ENCODE results near the gene RASSF10. TPM values are rescaled to one million over a fixed set of nuclear protein-coding genes. Genes with fewer than 3 reads are reported as not detected.

Gene RASSF10
- polyA plus RNA-seq, 2 of the 4 experiments (the other 2 are of a cell fraction) = 3.9 to 10.3 TPM

DNA sequence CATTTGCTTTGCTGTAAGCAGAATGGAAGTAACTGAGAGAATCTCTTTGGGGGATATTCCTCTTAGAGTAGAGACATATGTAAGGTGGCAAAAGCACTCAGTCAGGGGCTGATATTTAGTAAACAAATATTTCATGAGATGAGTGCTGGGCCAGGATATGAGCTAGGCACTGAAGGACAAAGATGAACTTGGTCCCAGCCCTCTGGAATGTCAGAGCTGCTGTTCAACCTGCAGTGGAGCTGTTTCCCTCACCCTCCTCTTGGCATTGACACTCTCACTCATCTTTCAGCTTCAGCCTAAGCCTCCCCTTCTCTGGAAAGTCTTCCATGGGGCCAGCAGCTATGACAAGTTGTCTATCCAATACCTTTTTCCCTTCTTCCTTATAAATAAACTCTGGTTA lies 22.2 kb downstream of the RASSF10 start:
- ATAC-seq (no peak), FAIRE-seq (no peak), DNase-seq (ENCODE audit: low read depth in 1 of 2, low spot score in 1 of 2) (no peak)
- Histone ChIP-seq H3K27ac (peak overlapping the region in 1 of 2 experiments; percentile 29; a peak in 1 of 6 replicates), H3K4me1 (no peaks in the 10 kb centered on the region), H3K4me3 (no peak overlapping the region), H3K4me2 (no peak overlapping the region), H3K9me3 (no peaks in the 10 kb centered on the region)
- ChIA-PET CTCF (interaction anchor here (0.7 to 1.7 kb wide), 5 partner anchors 16 to 86 kb away, joined by 3 to 4 read pairs (median 3); no protein-coding TSS in a partner anchor), POLR2A (no interaction called here)
- TF ChIP-seq RCOR1 (IDR thresholded peaks at IDR 0.05; ENCODE audit: low read depth, low read length) (no peak), ESRRA (IDR thresholded peaks at IDR 0.05; ENCODE audit: borderline replicate concordance, low read length) (no peak), MAFK (IDR thresholded peaks at IDR 0.05; ENCODE audit: partially characterized antibody) (no peak), HOXB5 (CRISPR knock-in tag; IDR thresholded peaks at IDR 0.05) (no peak), TFCP2L1 (CRISPR knock-in tag; IDR thresholded peaks at IDR 0.05) (no peak), ZC3H11A (IDR thresholded peaks at IDR 0.05) (no peak), RARB (CRISPR knock-in tag; IDR thresholded peaks at IDR 0.05) (no peak), EHMT2 (IDR thresholded peaks at IDR 0.05; ENCODE audit: low read depth) (no peak), FOSL2 (IDR thresholded peaks at IDR 0.05) (no peak), FOSL2 (CRISPR knock-in tag; IDR thresholded peaks at IDR 0.05) (no peak), KDM1A (IDR thresholded peaks at IDR 0.05; ENCODE audit: low read depth) (no peak), CHD4 (IDR thresholded peaks at IDR 0.05; ENCODE audit: borderline replicate concordance) (no peak), ZFP36 (IDR thresholded peaks at IDR 0.05; ENCODE audit: borderline replicate concordance, partially characterized antibody) (no peak), CHD2 (IDR thresholded peaks at IDR 0.05; ENCODE audit: low read length, partially characterized antibody) (no peak), PHF8 (IDR thresholded peaks at IDR 0.05; ENCODE audit: borderline replicate concordance, low read depth) (no peak), ZSCAN20 (CRISPR knock-in tag; IDR thresholded peaks at IDR 0.05) (no peak), GATA3 (IDR thresholded peaks at IDR 0.05; ENCODE audit: borderline replicate concordance) (no peak), FOSB (CRISPR knock-in tag; IDR thresholded peaks at IDR 0.05) (no peak), NFE2L2 (conservative IDR thresholded peaks at IDR 0.05; ENCODE audit: low read length) (no peak), RNF2 (IDR thresholded peaks at IDR 0.05; ENCODE audit: borderline replicate concordance, low read depth) (no peak)
- TF ChIP-seq, protein P1, sequence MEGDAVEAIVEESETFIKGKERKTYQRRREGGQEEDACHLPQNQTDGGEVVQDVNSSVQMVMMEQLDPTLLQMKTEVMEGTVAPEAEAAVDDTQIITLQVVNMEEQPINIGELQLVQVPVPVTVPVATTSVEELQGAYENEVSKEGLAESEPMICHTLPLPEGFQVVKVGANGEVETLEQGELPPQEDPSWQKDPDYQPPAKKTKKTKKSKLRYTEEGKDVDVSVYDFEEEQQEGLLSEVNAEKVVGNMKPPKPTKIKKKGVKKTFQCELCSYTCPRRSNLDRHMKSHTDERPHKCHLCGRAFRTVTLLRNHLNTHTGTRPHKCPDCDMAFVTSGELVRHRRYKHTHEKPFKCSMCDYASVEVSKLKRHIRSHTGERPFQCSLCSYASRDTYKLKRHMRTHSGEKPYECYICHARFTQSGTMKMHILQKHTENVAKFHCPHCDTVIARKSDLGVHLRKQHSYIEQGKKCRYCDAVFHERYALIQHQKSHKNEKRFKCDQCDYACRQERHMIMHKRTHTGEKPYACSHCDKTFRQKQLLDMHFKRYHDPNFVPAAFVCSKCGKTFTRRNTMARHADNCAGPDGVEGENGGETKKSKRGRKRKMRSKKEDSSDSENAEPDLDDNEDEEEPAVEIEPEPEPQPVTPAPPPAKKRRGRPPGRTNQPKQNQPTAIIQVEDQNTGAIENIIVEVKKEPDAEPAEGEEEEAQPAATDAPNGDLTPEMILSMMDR (IDR thresholded peaks at IDR 0.05) = no peak

DNA sequence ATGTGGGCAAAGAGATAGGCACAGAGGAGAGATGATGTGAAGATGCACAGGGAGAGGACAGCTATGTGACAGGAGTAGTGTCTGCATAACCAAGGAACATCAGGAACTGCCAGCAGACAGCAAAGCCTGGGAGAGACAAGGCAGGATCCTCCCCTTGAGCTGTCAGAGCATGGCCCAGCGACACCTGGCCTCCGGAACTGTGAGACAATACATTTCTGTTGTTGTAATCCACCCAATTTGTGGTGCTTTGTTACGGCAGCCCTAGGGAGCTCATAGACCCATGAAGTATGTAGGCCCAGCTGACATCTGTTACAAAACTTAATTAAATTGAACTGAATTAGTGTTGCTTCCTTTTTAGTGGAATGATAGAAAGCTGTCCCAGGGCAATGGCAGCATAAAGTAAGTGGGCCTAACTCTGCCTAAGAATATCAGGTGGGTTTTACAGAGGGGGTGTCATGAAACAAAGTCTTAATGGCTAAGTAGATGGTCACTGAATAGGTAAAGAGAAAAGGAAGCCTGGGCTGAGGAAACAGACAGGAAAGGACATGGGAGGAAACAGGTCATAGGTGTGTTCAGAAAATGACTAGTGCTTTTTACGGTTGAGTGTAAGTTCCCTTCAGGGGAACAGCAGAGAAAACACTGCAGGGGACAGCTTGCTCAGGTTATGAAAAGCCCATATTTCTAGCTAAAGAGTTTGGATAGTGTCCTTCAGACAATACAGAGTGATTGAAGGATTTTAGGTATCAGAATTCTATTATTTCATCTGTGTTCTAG lies 24.8 kb downstream of the RASSF10 start:
- H3K27ac ChIP-seq = no peak overlapping the region
- no peaks in the 10 kb centered on the region for H3K9me3 ChIP-seq
- FAIRE-seq (no peak), ATAC-seq (no peak), DNase-seq (ENCODE audit: low read depth in 1 of 2, low spot score in 1 of 2) (no peak)
- H3K4me2 ChIP-seq = no peak overlapping the region
- peaks cover 10% of the 10 kb centered on the region for H3K4me1 ChIP-seq
- H3K4me3 ChIP-seq = no peak overlapping the region
- ChIA-PET POLR2A (interaction anchor here (1.1 kb wide), 1 partner anchor 25 kb away, joined by 4 read pairs; the partner anchor contains the start of gene RASSF10), CTCF (interaction anchor here (0.8 to 1.7 kb wide), 6 partner anchors 8 to 69 kb away, joined by 3 to 6 read pairs (median 4); no protein-coding TSS in a partner anchor)
- 84% methylated on average over 4 of the region's 4 CpGs for WGBS (ENCODE audit: missing lambda C conversion rate)
- TF ChIP-seq, protein P2, sequence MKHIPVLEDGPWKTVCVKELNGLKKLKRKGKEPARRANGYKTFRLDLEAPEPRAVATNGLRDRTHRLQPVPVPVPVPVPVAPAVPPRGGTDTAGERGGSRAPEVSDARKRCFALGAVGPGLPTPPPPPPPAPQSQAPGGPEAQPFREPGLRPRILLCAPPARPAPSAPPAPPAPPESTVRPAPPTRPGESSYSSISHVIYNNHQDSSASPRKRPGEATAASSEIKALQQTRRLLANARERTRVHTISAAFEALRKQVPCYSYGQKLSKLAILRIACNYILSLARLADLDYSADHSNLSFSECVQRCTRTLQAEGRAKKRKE (CRISPR knock-in tag; IDR thresholded peaks at IDR 0.05; ENCODE audit: low read depth) = no peak
- TF ChIP-seq SREBF2 (IDR thresholded peaks at IDR 0.05) (no peak), KDM5A (IDR thresholded peaks at IDR 0.05) (no peak), HOXB5 (CRISPR knock-in tag; IDR thresholded peaks at IDR 0.05) (no peak), FOXS1 (CRISPR knock-in tag; IDR thresholded peaks at IDR 0.05) (no peak), PHF8 (IDR thresholded peaks at IDR 0.05; ENCODE audit: borderline replicate concordance, low read depth) (no peak), POLR2AphosphoS2 (conservative IDR thresholded peaks at IDR 0.05; ENCODE audit: low read length) (no peak)
- TF ChIP-seq, protein P3, sequence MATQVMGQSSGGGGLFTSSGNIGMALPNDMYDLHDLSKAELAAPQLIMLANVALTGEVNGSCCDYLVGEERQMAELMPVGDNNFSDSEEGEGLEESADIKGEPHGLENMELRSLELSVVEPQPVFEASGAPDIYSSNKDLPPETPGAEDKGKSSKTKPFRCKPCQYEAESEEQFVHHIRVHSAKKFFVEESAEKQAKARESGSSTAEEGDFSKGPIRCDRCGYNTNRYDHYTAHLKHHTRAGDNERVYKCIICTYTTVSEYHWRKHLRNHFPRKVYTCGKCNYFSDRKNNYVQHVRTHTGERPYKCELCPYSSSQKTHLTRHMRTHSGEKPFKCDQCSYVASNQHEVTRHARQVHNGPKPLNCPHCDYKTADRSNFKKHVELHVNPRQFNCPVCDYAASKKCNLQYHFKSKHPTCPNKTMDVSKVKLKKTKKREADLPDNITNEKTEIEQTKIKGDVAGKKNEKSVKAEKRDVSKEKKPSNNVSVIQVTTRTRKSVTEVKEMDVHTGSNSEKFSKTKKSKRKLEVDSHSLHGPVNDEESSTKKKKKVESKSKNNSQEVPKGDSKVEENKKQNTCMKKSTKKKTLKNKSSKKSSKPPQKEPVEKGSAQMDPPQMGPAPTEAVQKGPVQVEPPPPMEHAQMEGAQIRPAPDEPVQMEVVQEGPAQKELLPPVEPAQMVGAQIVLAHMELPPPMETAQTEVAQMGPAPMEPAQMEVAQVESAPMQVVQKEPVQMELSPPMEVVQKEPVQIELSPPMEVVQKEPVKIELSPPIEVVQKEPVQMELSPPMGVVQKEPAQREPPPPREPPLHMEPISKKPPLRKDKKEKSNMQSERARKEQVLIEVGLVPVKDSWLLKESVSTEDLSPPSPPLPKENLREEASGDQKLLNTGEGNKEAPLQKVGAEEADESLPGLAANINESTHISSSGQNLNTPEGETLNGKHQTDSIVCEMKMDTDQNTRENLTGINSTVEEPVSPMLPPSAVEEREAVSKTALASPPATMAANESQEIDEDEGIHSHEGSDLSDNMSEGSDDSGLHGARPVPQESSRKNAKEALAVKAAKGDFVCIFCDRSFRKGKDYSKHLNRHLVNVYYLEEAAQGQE (IDR thresholded peaks at IDR 0.05) = no peak
- TF ChIP-seq, protein P4, sequence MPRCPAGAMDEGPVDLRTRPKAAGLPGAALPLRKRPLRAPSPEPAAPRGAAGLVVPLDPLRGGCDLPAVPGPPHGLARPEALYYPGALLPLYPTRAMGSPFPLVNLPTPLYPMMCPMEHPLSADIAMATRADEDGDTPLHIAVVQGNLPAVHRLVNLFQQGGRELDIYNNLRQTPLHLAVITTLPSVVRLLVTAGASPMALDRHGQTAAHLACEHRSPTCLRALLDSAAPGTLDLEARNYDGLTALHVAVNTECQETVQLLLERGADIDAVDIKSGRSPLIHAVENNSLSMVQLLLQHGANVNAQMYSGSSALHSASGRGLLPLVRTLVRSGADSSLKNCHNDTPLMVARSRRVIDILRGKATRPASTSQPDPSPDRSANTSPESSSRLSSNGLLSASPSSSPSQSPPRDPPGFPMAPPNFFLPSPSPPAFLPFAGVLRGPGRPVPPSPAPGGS (IDR thresholded peaks at IDR 0.05) = no peak
- TF ChIP-seq, protein P1 (IDR thresholded peaks at IDR 0.05) = no peak

Measured in A549 (cell line).